Measurements from ENCODE around the gene TOPAZ1. TPM values are rescaled to one million over a fixed set of nuclear protein-coding genes. Genes with fewer than 3 reads are reported as not detected.

Gene TOPAZ1
- total and polyA plus RNA-seq, 2 of the 8 experiments (the other 6 are each of a cell fraction or from before 2014, with no cell fraction given) = not detected

DNA sequence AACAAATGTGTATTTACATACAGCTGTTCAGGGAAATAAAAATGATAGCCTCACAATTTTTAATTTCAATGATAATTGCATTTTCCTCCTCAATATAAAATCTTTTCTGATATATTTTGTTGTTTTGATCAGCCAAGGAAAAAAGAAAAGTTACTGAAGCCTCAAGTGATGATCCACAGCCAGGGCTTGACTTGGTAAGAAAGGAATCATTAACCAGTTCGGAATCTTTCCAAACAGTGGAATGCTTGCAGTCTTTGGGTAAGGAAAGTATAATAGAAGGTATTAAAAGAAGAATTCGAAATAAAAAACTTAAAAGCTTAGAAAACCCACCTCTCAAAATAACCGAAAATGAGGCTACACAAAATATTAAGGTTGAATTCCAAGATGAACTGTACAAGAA lies 1.0 kb downstream of the TOPAZ1 start (continued):
- TF ChIP-seq, protein P1, sequence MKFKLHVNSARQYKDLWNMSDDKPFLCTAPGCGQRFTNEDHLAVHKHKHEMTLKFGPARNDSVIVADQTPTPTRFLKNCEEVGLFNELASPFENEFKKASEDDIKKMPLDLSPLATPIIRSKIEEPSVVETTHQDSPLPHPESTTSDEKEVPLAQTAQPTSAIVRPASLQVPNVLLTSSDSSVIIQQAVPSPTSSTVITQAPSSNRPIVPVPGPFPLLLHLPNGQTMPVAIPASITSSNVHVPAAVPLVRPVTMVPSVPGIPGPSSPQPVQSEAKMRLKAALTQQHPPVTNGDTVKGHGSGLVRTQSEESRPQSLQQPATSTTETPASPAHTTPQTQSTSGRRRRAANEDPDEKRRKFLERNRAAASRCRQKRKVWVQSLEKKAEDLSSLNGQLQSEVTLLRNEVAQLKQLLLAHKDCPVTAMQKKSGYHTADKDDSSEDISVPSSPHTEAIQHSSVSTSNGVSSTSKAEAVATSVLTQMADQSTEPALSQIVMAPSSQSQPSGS (IDR thresholded peaks at IDR 0.05; ENCODE audit: low read length) = no peak
- TF ChIP-seq RAD21 (IDR thresholded peaks at IDR 0.05 in 1 of 2, conservative IDR thresholded peaks at IDR 0.05 in 1 of 2; ENCODE audit: low read depth in 2 of 2, low read length in 2 of 2) = no peak

Data from H1 (cell line).